Muscle of leg (tissue), 11 donors: ENCODE measurements around the gene TEX51. TPM values are rescaled to one million over a fixed set of nuclear protein-coding genes. Genes with fewer than 3 reads are reported as not detected.

Experiments used
- DNase-seq: peaks from one replicate; pipeline ENCODE4 v3.0.0; 2013
- H3K27ac ChIP-seq: one replicate; pipeline ENCODE4 v1.5.1; 2013; ENCODE audit warnings: mild to moderate bottlenecking, low read length, control low read depth
- H3K27me3 ChIP-seq: one replicate; pipeline ENCODE4 v1.6.1; 2013; ENCODE audit warnings: low read length; ENCODE audit not compliant: control insufficient read depth, insufficient read depth
- H3K36me3 ChIP-seq: one replicate; pipeline ENCODE4 v1.6.1; 2013; ENCODE audit warnings: low read length; ENCODE audit not compliant: control insufficient read depth, insufficient read depth
- H3K4me1 ChIP-seq: one replicate; pipeline ENCODE4 v1.6.1; 2013; ENCODE audit warnings: low read length; ENCODE audit not compliant: control insufficient read depth, insufficient read depth
- H3K4me3 ChIP-seq: one replicate; pipeline ENCODE4 v1.5.1; 2013; ENCODE audit warnings: low read length, control low read depth
- H3K9me3 ChIP-seq: replicated peaks from 2 replicates; pipeline ENCODE4 v1.6.1; 2013; ENCODE audit warnings: low read depth, low read length; ENCODE audit not compliant: control insufficient read depth
- WGBS: methylation state at CpG from one replicate; pipeline ENCODE4 v1.1.5; 2013; ENCODE audit warnings: missing lambda C conversion rate; ENCODE audit not compliant: insufficient coverage; 5-methylcytosine and 5-hydroxymethylcytosine counted together
- polyA plus RNA-seq, 8 donors: library from polyadenylated mRNA; unstranded; fragments of 120-200 nt; gene quantifications; one replicate each; pipeline versions ENCODE4 v1.2.1 to v1.2.3, GENCODE V29; 2013; ENCODE audit warnings: inconsistent platforms in 1 of 8, low replicate concordance in 1 of 8; ENCODE audit not compliant: insufficient read length in 8 of 8, insufficient read depth in 1 of 8
- total RNA-seq: library from RNA; stranded (reverse); fragments of 120-200 nt; gene quantifications from one replicate; pipeline ENCODE4 v1.2.4, GENCODE V29; 2013

The TEX51 gene
- total and polyA plus RNA-seq, 9 donors, result not detected

DNA sequence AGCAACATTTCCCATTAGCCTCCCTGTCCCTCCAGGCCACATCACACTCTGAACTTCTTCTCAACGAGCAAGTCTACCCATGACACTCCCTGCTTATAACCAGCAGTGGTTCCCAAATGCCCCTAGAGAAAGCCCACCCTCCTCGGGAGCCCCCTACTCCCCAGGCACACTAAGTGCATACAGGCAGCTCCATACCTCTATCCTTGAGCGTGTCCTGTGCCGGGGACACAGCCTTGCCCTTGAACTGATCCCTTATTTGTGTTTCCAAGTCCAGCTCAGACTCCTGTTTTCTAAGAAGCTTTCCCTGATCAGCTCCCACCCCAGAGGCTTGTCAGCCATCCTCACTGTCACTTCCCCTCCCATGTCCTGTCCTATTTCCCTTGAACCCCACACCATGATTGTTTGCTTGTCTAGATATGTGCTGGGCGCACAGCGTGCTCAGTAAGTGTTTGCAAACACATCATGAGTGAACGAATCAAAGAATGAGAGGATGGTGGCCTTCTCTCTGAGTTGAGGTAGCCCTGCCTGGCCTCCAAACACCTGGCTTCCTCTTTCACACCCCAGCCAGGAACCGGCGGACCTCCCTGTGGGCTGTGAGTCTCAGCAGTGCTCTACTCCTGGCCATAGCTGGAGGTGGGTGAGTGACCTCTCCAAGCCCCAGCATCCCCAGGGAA, 2.1 kb downstream of the TEX51 start:
- Histone ChIP-seq H3K4me3 (no peak overlapping the region), H3K36me3 (no peaks in the 10 kb centered on the region), H3K27me3 (peaks cover 2% of the 10 kb centered on the region), H3K27ac (no peak overlapping the region), H3K4me1 (no peaks in the 10 kb centered on the region), H3K9me3 (peaks cover 2% of the 10 kb centered on the region)
- WGBS, result 83% methylated on average over 5 of the region's 9 CpGs
- DNase-seq, result no peak

GRCh38 chr2:126901459-126901858, 2.8 kb downstream of the TEX51 start:
- DNase-seq, result no peak
- Histone ChIP-seq H3K27me3 (peaks cover 2% of the 10 kb centered on the region), H3K9me3 (peaks cover 2% of the 10 kb centered on the region), H3K36me3 (no peaks in the 10 kb centered on the region), H3K27ac (no peak overlapping the region), H3K4me1 (no peaks in the 10 kb centered on the region), H3K4me3 (no peak overlapping the region)
- WGBS, result 92% methylated on average over 2 of the region's 2 CpGs

GRCh38 chr2:126902152-126902835, 3.6 kb downstream of the TEX51 start:
- 82% methylated on average over 5 of the region's 7 CpGs for WGBS
- H3K4me1 ChIP-seq, result no peaks in the 10 kb centered on the region
- H3K36me3 ChIP-seq, result no peaks in the 10 kb centered on the region
- no peak overlapping the region for H3K27ac ChIP-seq
- peaks cover 4% of the 10 kb centered on the region for H3K27me3 ChIP-seq
- no peak overlapping the region for H3K4me3 ChIP-seq
- no peak for DNase-seq
- peaks cover 2% of the 10 kb centered on the region for H3K9me3 ChIP-seq

DNA sequence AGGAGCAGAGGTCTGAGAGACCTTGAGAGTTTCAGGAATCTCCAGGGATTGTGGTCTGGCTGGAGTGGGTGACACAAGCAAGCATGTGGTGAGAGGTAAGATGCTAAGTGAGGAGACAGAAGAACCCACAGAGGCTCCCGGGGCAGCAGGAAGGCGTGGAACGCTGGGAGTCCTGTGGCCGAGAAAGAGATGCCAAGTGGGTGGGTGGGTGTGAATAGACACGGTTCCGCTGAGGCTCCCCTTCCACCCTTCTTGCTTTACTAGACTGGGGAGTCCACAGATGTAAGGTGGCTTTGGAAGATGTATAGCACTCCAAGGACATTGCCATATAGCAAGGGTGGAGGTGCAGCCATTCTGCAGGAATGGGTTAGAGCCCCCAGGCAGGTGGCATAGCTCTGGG, 4.2 kb downstream of the TEX51 start:
- 86% methylated on average over 1 of the region's 6 CpGs for WGBS
- DNase-seq, result no peak

GRCh38 chr2:126905991-126906390, 7.3 kb downstream of the TEX51 start:
- Histone ChIP-seq H3K9me3 (peaks cover 2% of the 10 kb centered on the region), H3K36me3 (no peaks in the 10 kb centered on the region), H3K27ac (no peak overlapping the region), H3K4me1 (no peaks in the 10 kb centered on the region), H3K4me3 (no peak overlapping the region), H3K27me3 (peaks cover 3% of the 10 kb centered on the region)
- 67% methylated on average over 1 of the region's 5 CpGs for WGBS
- DNase-seq, result no peak

More for the DNA sequence above, 4.2 kb downstream of the TEX51 start:
- H3K36me3 ChIP-seq, result no peaks in the 10 kb centered on the region
- peaks cover 2% of the 10 kb centered on the region for H3K9me3 ChIP-seq
- no peaks in the 10 kb centered on the region for H3K4me1 ChIP-seq
- H3K27ac ChIP-seq, result no peak overlapping the region
- no peak overlapping the region for H3K4me3 ChIP-seq
- H3K27me3 ChIP-seq, result peaks cover 5% of the 10 kb centered on the region

GRCh38 chr2:126906781-126907180, 8.1 kb downstream of the TEX51 start:
- H3K9me3 ChIP-seq, result peaks cover 2% of the 10 kb centered on the region
- H3K4me1 ChIP-seq, result no peaks in the 10 kb centered on the region
- no peak overlapping the region for H3K4me3 ChIP-seq
- DNase-seq, result no peak
- peaks cover 3% of the 10 kb centered on the region for H3K27me3 ChIP-seq
- no peaks in the 10 kb centered on the region for H3K36me3 ChIP-seq
- no peak overlapping the region for H3K27ac ChIP-seq
- WGBS, result 42% methylated on average over 6 of the region's 6 CpGs

- no peak for DNase-seq
- WGBS, result 71% methylated on average over 12 of the region's 12 CpGs
- Histone ChIP-seq H3K9me3 (peaks cover 2% of the 10 kb centered on the region), H3K4me1 (no peaks in the 10 kb centered on the region), H3K4me3 (no peak overlapping the region), H3K36me3 (no peaks in the 10 kb centered on the region), H3K27me3 (peaks cover 3% of the 10 kb centered on the region), H3K27ac (no peak overlapping the region)
These were observed 9.0 kb downstream of the TEX51 start for GRCh38 chr2:126907671-126908070.

- Histone ChIP-seq H3K4me1 (no peaks in the 10 kb centered on the region), H3K4me3 (no peak overlapping the region), H3K27ac (no peak overlapping the region), H3K9me3 (no peaks in the 10 kb centered on the region), H3K36me3 (no peaks in the 10 kb centered on the region), H3K27me3 (peaks cover 3% of the 10 kb centered on the region)
- DNase-seq, result no peak
- no CpG with 5 or more reads among the region's 10 CpGs for WGBS
These were observed 10.1 kb downstream of the TEX51 start for GRCh38 chr2:126908721-126909177.

- no peak overlapping the region for H3K4me3 ChIP-seq
- no peak for DNase-seq
- H3K27ac ChIP-seq, result no peak overlapping the region
- H3K27me3 ChIP-seq, result peaks cover 3% of the 10 kb centered on the region
- no peaks in the 10 kb centered on the region for H3K4me1 ChIP-seq
- 61% methylated on average over 6 of the region's 6 CpGs for WGBS
- no peaks in the 10 kb centered on the region for H3K9me3 ChIP-seq
- no peaks in the 10 kb centered on the region for H3K36me3 ChIP-seq
These were observed 10.7 kb downstream of the TEX51 start for GRCh38 chr2:126909366-126909765.

DNA sequence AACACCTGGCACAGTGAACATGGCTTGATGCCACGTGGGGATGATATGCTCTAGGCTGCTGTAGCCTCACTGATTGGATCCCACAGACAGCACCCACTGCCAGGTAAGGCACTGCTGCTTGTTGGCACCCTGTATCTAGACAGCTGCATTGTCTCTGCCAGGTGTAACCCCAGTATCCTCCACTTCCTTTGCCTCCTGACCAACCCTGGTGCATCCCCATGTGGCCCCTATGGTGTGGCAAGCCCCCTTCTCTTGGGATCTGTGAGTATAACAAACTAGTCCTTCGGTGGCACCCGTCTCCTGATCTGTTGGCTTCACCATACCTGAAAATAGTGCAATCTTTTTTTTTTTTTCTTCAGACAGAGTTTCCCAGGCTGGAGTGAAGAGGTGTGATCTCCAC, 11.1 kb downstream of the TEX51 start:
- H3K4me3 ChIP-seq, result no peak overlapping the region
- no peaks in the 10 kb centered on the region for H3K4me1 ChIP-seq
- WGBS, result 58% methylated on average over 1 of the region's 3 CpGs
- peaks cover 3% of the 10 kb centered on the region for H3K27me3 ChIP-seq
- no peaks in the 10 kb centered on the region for H3K36me3 ChIP-seq
- no peak overlapping the region for H3K27ac ChIP-seq
- DNase-seq, result no peak
- H3K9me3 ChIP-seq, result no peaks in the 10 kb centered on the region
